Measurements from ENCODE around the gene PRDM10.
A peak's percentile ranks its signal among the peaks of the same experiment; 100 is the strongest.
"Not testable (repeated sequence)": the region's sequence is repeated elsewhere in the genome, so short reads cannot be mapped to it uniquely, and the experiment has no call there.

The PRDM10 gene

DNA sequence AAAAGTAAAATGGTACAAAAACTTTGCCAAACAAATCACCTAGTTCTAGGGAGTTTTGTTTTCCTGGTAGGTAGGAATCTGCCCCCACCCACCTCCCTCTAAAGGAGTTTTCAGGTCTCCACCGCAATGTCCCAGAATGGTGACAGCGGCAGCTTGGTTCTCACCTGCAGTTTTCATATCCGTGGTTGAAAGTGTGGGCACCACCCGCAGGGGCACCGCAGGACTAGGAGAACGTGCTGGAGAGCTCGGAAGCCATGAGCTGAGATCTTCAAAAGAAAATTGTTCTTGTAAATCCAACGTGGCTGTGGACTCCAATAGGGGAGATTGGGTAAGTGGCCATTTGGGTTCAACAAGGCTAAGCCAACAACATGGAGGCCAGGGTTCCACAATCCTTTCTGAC, 118.1 kb downstream of the PRDM10 start:
- TF ChIP-seq, protein P1, sequence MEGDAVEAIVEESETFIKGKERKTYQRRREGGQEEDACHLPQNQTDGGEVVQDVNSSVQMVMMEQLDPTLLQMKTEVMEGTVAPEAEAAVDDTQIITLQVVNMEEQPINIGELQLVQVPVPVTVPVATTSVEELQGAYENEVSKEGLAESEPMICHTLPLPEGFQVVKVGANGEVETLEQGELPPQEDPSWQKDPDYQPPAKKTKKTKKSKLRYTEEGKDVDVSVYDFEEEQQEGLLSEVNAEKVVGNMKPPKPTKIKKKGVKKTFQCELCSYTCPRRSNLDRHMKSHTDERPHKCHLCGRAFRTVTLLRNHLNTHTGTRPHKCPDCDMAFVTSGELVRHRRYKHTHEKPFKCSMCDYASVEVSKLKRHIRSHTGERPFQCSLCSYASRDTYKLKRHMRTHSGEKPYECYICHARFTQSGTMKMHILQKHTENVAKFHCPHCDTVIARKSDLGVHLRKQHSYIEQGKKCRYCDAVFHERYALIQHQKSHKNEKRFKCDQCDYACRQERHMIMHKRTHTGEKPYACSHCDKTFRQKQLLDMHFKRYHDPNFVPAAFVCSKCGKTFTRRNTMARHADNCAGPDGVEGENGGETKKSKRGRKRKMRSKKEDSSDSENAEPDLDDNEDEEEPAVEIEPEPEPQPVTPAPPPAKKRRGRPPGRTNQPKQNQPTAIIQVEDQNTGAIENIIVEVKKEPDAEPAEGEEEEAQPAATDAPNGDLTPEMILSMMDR (IDR thresholded peaks at IDR 0.05; ENCODE audit: extremely low read depth, insufficient read depth, missing control alignments), result no peak
- no peak for DNase-seq (ENCODE audit: low spot score)
- in situ Hi-C loops (cut with MboI; ENCODE audit: low pct_unique_long_range_greater_than_20kb, low sequenced_read_pairs, unreplicated experiment), result no loop called here

DNA sequence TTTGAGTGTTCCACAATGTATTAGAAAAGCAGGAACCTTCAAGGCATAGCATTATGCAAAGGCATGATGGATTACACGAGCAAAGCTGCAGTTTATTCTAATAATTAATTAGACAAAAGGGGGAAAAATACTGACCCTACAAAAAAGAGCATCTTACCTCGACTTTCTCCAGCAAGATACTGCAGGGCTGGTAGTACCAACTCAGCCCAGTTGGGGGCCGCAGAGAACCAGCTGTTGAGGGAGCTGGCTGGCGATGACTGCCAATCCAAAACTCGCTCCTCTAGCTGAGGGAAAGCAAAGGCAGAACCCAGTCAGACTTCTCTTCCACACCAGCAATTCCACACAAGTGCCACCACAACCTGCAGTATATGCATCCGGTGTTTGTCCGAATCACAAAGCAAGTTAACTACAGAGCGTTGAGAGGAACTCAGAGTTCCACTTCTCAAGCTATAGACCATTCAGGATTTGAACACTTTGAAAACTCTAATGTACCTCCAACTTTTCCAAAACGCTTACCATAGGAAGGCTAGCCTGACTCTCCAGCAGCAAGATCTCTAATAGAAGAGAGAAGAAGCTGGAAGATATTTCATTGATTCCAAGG, 121.0 kb downstream of the PRDM10 start:
- DNase-seq (ENCODE audit: low spot score), result peak; percentile 48
- TF ChIP-seq, protein P1 (IDR thresholded peaks at IDR 0.05; ENCODE audit: extremely low read depth, insufficient read depth, missing control alignments), result peak; percentile 37
- in situ Hi-C loops (cut with MboI; ENCODE audit: low pct_unique_long_range_greater_than_20kb, low sequenced_read_pairs, unreplicated experiment), result no loop called here

DNA sequence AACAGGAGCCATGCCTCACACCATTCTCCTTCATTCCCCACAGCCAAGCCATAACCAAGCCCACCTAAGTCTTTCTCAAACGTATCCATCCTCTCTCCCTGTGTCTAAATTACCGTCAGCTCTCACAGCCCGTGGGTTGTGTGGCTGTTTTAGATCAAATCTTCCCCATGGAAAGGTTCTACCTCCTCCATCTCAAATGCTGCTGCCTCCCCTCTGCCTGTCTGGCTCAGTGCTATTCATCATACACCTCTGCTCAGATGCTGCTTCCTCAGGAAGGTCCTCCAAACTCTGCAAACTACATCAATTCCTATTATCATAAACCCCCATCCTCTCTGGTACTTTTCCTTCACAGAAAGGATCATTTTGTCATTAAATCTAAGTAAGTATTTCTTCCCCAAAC, 122.3 kb downstream of the PRDM10 start:
- no peak for DNase-seq (ENCODE audit: low spot score)
- TF ChIP-seq, protein P1 (IDR thresholded peaks at IDR 0.05; ENCODE audit: extremely low read depth, insufficient read depth, missing control alignments), result no peak
- in situ Hi-C loops (cut with MboI; ENCODE audit: low pct_unique_long_range_greater_than_20kb, low sequenced_read_pairs, unreplicated experiment), result no loop called here

DNA sequence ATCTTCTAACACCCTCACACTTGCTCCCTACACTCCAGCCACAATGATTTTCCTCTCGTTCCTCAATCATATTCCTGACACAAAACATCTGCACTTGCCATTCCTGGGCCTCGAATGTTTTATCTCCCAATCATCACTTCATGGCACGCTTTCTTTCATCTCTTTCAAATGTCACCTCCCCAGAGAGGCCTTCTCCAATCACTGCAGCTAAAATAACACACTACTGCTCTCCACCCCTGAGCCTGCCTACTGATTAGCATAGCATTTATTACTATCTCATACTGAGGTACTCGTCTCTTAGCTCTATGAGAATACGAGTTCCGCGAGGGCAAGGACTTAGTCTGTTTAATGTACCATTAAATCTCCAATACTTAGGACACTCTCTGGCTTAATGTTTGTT, 130.7 kb downstream of the PRDM10 start:
- DNase-seq (ENCODE audit: low spot score), result no peak
- in situ Hi-C loops (cut with MboI; ENCODE audit: low pct_unique_long_range_greater_than_20kb, low sequenced_read_pairs, unreplicated experiment), result no loop called here
- TF ChIP-seq, protein P1 (IDR thresholded peaks at IDR 0.05; ENCODE audit: extremely low read depth, insufficient read depth, missing control alignments), result no peak

DNA sequence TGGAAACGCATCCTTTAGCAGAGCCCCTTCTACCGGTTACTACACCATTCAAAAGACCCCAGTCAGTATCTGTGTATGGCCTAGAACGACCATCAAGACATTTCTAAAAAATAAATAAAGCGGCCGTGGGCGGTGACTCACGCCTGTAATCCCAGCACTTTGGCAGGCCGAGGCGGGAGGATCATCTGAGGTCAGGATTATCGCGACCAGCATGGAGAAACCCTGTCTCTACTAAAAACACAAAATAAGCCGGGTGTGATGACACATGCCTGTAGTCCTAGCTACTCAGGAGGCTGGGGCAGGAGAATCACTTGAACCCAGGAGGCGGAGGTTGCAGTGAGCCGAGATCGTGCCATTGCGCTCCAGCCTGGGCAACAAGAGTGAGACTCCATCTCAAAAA, 134.0 kb downstream of the PRDM10 start:
- in situ Hi-C loops (cut with MboI; ENCODE audit: low pct_unique_long_range_greater_than_20kb, low sequenced_read_pairs, unreplicated experiment); DNase-seq (ENCODE audit: low spot score): not testable (repeated sequence)

DNA sequence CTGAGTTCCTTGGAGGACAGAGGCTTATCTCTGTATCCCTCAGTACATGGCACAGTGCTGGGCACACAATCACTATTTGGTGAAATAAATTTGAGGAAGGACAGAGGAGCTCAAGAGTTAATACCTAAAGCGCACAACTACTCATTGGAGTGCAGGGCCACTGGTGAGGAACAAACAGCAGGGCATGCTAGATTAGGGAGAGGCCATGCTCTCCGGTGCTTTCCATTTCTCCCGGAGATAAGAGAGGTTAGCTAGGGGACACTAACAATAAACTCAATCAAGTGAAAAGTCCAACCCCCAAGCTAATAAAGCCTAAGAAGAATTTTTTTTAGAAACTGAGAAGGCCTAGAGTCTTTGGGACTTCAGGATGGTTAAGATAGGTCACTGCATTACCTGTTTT, 136.3 kb downstream of the PRDM10 start:
- in situ Hi-C loops (cut with MboI; ENCODE audit: low pct_unique_long_range_greater_than_20kb, low sequenced_read_pairs, unreplicated experiment), result no loop called here
- TF ChIP-seq, protein P1 (IDR thresholded peaks at IDR 0.05; ENCODE audit: extremely low read depth, insufficient read depth, missing control alignments), result no peak
- no peak for DNase-seq (ENCODE audit: low spot score)

DNA sequence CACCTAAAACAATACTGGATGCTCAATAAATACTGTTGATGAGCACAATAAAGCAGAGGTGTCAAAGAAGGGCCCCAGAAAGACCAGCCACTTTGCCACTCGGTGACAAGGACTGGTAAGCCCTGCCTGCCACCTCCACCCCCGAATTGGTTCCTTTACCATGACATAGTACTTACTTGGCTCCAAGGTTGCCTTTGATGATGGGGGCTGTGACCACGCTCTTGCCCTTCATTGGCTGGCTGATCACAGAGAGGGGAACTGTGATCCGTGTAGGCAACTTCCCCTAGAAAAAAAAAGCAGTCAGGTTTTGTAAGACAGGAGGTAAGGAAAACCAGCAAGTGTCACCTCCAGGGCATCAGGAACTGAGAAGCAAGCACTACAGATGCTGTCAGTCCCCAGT, 136.9 kb downstream of the PRDM10 start:
- TF ChIP-seq, protein P1 (IDR thresholded peaks at IDR 0.05; ENCODE audit: extremely low read depth, insufficient read depth, missing control alignments), result no peak
- in situ Hi-C loops (cut with MboI; ENCODE audit: low pct_unique_long_range_greater_than_20kb, low sequenced_read_pairs, unreplicated experiment), result no loop called here
- DNase-seq (ENCODE audit: low spot score), result no peak

Measured in GM13977 (cell line).